DOHH2 (cell line): ENCODE results near the gene FYB1.

Experiments
- EZH2phosphoT487 ChIP-seq: fragments of 200-600 bp; sonication (generic); IDR thresholded peaks from 2 replicates; pipeline ENCODE4 v1.6.1; 2017; ENCODE audit warnings: borderline replicate concordance, mild to moderate bottlenecking, antibody characterized with exemption, low read length, moderate library complexity, mixed read lengths
- TF ChIP-seq, protein P1 (sequence below): fragments of 200-600 bp; sonication (generic); IDR thresholded peaks from one replicate; pipeline ENCODE4 v1.5.1; 2014; ENCODE audit warnings: antibody characterized with exemption, mild to moderate bottlenecking, low read depth, low read length; ENCODE audit not compliant: poor library complexity, severe bottlenecking

DNA sequence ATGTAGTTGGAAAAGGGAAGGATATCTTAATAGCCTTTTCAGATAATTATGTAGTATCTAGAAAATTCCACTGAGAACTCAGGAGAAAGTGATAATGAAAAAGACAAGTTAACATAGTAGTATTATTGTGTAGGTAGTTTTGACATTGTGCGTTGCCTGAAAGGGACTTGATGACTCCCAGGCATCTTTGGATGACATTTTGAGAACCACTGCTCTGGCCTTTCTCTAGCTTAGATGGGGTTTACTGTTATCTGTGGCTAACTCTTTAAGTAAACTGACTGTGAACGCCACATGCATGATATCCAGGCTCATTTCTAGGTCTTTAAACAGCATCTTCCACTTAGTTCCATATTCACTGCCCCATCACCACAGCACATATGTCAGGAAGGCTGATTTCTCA is 14.4 kb upstream of the FYB1 start:
- TF ChIP-seq, protein P1, sequence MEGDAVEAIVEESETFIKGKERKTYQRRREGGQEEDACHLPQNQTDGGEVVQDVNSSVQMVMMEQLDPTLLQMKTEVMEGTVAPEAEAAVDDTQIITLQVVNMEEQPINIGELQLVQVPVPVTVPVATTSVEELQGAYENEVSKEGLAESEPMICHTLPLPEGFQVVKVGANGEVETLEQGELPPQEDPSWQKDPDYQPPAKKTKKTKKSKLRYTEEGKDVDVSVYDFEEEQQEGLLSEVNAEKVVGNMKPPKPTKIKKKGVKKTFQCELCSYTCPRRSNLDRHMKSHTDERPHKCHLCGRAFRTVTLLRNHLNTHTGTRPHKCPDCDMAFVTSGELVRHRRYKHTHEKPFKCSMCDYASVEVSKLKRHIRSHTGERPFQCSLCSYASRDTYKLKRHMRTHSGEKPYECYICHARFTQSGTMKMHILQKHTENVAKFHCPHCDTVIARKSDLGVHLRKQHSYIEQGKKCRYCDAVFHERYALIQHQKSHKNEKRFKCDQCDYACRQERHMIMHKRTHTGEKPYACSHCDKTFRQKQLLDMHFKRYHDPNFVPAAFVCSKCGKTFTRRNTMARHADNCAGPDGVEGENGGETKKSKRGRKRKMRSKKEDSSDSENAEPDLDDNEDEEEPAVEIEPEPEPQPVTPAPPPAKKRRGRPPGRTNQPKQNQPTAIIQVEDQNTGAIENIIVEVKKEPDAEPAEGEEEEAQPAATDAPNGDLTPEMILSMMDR: no peak
- no peak for TF ChIP-seq EZH2phosphoT487
